ENCODE data around the gene CABLES1.

Gene CABLES1

DNA sequence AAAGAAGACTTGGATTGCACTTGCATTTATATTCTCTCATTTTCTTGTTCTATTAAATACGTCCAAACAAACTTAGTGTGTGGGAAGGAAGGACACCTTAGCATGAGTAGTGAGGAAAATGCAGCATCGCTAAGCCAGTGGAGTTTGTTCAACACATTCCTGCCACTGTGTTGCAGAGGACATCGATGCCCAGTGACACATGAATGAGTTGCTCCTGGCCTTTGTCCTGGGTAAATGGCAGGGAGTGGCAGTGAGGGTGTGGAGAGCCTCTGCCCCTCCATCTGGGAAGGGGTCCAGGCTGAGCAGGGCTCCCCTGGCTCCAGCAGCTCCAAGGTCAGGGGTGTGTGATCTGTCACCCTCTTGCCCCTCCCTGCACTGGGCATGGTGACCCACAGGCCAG, 75.9 kb downstream of the CABLES1 start:
- TF ChIP-seq CTCF (IDR thresholded peaks at IDR 0.05; ENCODE audit: low read depth, low read length): no peak
- H3K36me3 ChIP-seq: no peaks in the 10 kb centered on the region
- DNase-seq: no peak

DNA sequence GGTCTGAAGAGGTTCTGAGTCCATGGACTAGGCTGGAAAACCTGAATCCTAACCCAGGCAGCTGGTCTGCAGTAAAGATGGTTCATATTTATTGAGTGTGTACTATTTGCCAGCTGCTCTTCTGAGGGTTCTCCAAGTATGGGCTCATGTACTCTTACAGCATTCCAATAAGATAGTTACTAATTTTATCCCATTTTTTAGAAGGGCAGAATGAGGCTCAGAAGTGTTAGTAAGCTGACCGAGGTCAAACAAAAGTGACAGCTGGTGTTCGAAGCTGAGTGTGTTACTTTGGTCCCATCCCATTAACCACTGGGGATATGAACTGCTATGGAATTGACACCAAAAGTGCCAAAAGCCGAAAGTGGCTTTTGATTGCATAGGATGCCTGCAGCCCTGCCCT, 76.9 kb downstream of the CABLES1 start:
- Histone ChIP-seq H3K36me3 (no peaks in the 10 kb centered on the region), H3K27me3 (ENCODE audit: insufficient read depth, low read depth, severe bottlenecking) (no peaks in the 10 kb centered on the region), H3K27ac (no peak overlapping the region), H3K9me3 (ENCODE audit: severe bottlenecking) (no peaks in the 10 kb centered on the region), H3K4me3 (ENCODE audit: low read depth, low read length) (no peak overlapping the region)
- DNase-seq: no peak
- no peak for TF ChIP-seq CTCF (IDR thresholded peaks at IDR 0.05; ENCODE audit: low read depth, low read length)

More for the DNA sequence above, 75.9 kb downstream of the CABLES1 start:
- Histone ChIP-seq H3K27me3 (ENCODE audit: insufficient read depth, low read depth, severe bottlenecking) (no peaks in the 10 kb centered on the region), H3K27ac (no peak overlapping the region), H3K9me3 (ENCODE audit: severe bottlenecking) (no peaks in the 10 kb centered on the region), H3K4me3 (ENCODE audit: low read depth, low read length) (no peak overlapping the region)

DNA sequence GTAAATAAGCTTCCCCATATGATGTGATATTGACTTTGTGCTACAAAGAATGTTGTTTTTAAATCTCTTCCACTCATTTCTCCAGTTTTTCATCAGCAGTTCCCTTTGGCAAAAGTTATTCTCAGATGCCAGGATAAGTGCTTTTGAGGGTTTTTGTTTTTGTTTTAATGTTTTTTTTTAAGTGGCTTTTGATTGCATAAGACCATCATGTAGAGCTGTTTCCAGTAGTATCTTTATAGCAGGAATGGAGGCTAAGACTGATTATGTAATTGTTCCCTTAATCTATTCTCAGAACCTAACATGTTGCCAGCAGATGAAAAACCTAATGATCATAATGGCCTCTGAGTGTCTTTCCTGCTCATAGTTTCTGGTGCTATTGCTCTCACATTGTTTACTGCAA, 77.9 kb downstream of the CABLES1 start:
- no peaks in the 10 kb centered on the region for H3K36me3 ChIP-seq
- no peaks in the 10 kb centered on the region for H3K27me3 ChIP-seq (ENCODE audit: insufficient read depth, low read depth, severe bottlenecking)
- H3K27ac ChIP-seq: no peak overlapping the region
- H3K9me3 ChIP-seq (ENCODE audit: severe bottlenecking): no peaks in the 10 kb centered on the region
- no peak for DNase-seq
- no peak overlapping the region for H3K4me3 ChIP-seq (ENCODE audit: low read depth, low read length)
- TF ChIP-seq CTCF (IDR thresholded peaks at IDR 0.05; ENCODE audit: low read depth, low read length): no peak

DNA sequence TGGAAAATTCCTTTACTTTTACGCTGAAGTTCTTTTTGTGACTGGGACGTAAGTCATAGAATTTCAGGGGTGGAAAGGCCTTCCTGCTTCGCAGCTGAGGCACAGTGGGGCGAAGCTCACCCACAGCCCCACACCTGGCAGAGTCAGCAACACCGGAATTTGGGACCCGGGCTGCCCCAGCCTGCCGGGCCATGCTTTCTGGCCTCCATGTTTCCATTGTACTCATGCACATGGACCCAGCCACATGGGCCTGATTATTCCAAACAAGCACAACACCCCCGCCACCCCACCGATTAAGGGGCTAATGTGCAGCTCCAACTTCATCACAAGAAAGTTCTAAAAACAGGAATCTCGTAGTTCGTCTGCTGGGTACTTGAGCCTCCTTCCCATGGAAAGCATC, 82.5 kb downstream of the CABLES1 start:
- Histone ChIP-seq H3K27ac (no peak overlapping the region), H3K4me3 (ENCODE audit: low read depth, low read length) (no peak overlapping the region), H3K36me3 (no peaks in the 10 kb centered on the region), H3K9me3 (ENCODE audit: severe bottlenecking) (no peaks in the 10 kb centered on the region), H3K27me3 (ENCODE audit: insufficient read depth, low read depth, severe bottlenecking) (no peaks in the 10 kb centered on the region)
- no peak for DNase-seq
- no peak for TF ChIP-seq CTCF (IDR thresholded peaks at IDR 0.05; ENCODE audit: low read depth, low read length)

GRCh38 chr18:23220355-23220754, 85.1 kb downstream of the CABLES1 start:
- H3K36me3 ChIP-seq: no peaks in the 10 kb centered on the region
- H3K9me3 ChIP-seq (ENCODE audit: severe bottlenecking): no peaks in the 10 kb centered on the region
- H3K27ac ChIP-seq: no peak overlapping the region
- no peaks in the 10 kb centered on the region for H3K27me3 ChIP-seq (ENCODE audit: insufficient read depth, low read depth, severe bottlenecking)
- TF ChIP-seq CTCF (IDR thresholded peaks at IDR 0.05; ENCODE audit: low read depth, low read length): no peak
- no peak overlapping the region for H3K4me3 ChIP-seq (ENCODE audit: low read depth, low read length)
- DNase-seq: no peak

DNA sequence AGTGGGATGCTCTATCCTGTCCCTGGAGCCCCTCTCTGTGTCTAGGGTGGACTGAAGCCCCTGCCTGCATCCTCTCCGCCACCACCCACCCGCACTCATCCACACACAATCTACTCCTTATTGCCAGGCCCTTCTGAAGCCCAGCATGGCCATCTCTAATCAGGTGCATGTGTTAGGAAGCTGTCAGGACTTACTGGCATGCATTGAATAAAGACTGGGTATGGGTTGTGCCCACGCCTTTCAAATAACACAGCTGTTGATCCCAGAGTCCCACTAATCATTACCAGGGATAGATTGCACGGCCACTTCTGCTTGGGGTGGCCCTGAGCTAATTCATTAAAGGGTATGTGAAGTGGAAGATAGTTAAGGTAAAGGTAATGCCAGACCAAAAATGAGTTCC, 88.4 kb downstream of the CABLES1 start:
- Histone ChIP-seq H3K27ac (no peak overlapping the region), H3K27me3 (ENCODE audit: insufficient read depth, low read depth, severe bottlenecking) (no peaks in the 10 kb centered on the region), H3K4me3 (ENCODE audit: low read depth, low read length) (no peak overlapping the region), H3K36me3 (no peaks in the 10 kb centered on the region), H3K9me3 (ENCODE audit: severe bottlenecking) (no peaks in the 10 kb centered on the region)
- DNase-seq: no peak
- no peak for TF ChIP-seq CTCF (IDR thresholded peaks at IDR 0.05; ENCODE audit: low read depth, low read length)

Data from WERI-Rb-1 (cell line).